HEK293T (cell line): ENCODE results near the gene CCDC148.

Experiments
- CTCF ChIA-PET: fragments of 350-600 bp; formaldehyde crosslinking; extraction: SDS; loops from one replicate; lab custom pipeline; 2021; ENCODE audit warnings: antibody characterized with exemption, inconsistent platforms; lab: Yijun Ruan, JAX
- POLR2A ChIA-PET: fragments of 350-600 bp; formaldehyde crosslinking; extraction: SDS; loops from one replicate; lab custom pipeline; 2020; ENCODE audit warnings: antibody characterized with exemption, inconsistent platforms; lab: Yijun Ruan, JAX
- DNase-seq: peaks from one replicate; pipeline ENCODE4 v3.0.0; 2012; ENCODE audit warnings: mixed read lengths; ENCODE audit errors: extremely low spot score
- ARNT ChIP-seq: fragments of 450-650 bp; IDR thresholded peaks from 2 replicates; pipeline ENCODE4 v1.6.1; 2017; ENCODE audit warnings: mild to moderate bottlenecking
- BHLHE40 ChIP-seq: fragments of 450-650 bp; IDR thresholded peaks from 2 replicates; pipeline ENCODE4 v1.6.1; 2016; ENCODE audit warnings: mild to moderate bottlenecking, moderate library complexity, borderline replicate concordance
- CTBP1 ChIP-seq: fragments of 450-650 bp; IDR thresholded peaks from 2 replicates; pipeline ENCODE4 v1.6.1; 2016; ENCODE audit warnings: borderline replicate concordance
- ELF4 ChIP-seq: fragments of 450-650 bp; IDR thresholded peaks from 2 replicates; pipeline ENCODE4 v1.6.1; 2017; ENCODE audit warnings: antibody characterized with exemption
- FOXA1 ChIP-seq: fragments of 450-650 bp; IDR thresholded peaks from 2 replicates; pipeline ENCODE4 v1.6.1; 2016; ENCODE audit warnings: mild to moderate bottlenecking
- FOXK2 ChIP-seq: fragments of 450-650 bp; IDR thresholded peaks from 2 replicates; pipeline ENCODE4 v1.6.1; 2016; ENCODE audit warnings: mild to moderate bottlenecking
- FOXM1 ChIP-seq: fragments of 450-650 bp; IDR thresholded peaks from 2 replicates; pipeline ENCODE4 v1.6.1; 2017; ENCODE audit warnings: mild to moderate bottlenecking, borderline replicate concordance
- HDGF ChIP-seq: fragments of 450-650 bp; IDR thresholded peaks from 2 replicates; pipeline ENCODE4 v1.6.1; 2017; ENCODE audit warnings: antibody characterized with exemption, borderline replicate concordance
- L3MBTL2 ChIP-seq: fragments of 450-650 bp; conservative IDR thresholded peaks from 2 replicates; pipeline ENCODE4 v1.6.1; 2016; ENCODE audit warnings: mild to moderate bottlenecking
- LEF1 ChIP-seq: fragments of 450-650 bp; IDR thresholded peaks from 2 replicates; pipeline ENCODE4 v1.6.1; 2017; ENCODE audit warnings: mild to moderate bottlenecking, borderline replicate concordance
- NFRKB ChIP-seq: fragments of 450-650 bp; IDR thresholded peaks from 2 replicates; pipeline ENCODE4 v1.6.1; 2016; ENCODE audit warnings: mild to moderate bottlenecking, moderate library complexity
- SP1 ChIP-seq: fragments of 450-650 bp; IDR thresholded peaks from 2 replicates; pipeline ENCODE4 v1.6.1; 2017
- SUZ12 ChIP-seq: fragments of 450-650 bp; IDR thresholded peaks from 2 replicates; pipeline ENCODE4 v1.6.1; 2016; ENCODE audit warnings: mild to moderate bottlenecking
- TARDBP ChIP-seq: fragments of 450-650 bp; IDR thresholded peaks from 2 replicates; pipeline ENCODE4 v1.6.1; 2016
- ZNF384 ChIP-seq: fragments of 450-650 bp; IDR thresholded peaks from 2 replicates; pipeline ENCODE4 v1.6.1; 2016
- TF ChIP-seq, protein P1 (sequence below): fragments of 450-650 bp; IDR thresholded peaks from 2 replicates; pipeline ENCODE4 v1.6.1; 2016

CCDC148 gene

DNA sequence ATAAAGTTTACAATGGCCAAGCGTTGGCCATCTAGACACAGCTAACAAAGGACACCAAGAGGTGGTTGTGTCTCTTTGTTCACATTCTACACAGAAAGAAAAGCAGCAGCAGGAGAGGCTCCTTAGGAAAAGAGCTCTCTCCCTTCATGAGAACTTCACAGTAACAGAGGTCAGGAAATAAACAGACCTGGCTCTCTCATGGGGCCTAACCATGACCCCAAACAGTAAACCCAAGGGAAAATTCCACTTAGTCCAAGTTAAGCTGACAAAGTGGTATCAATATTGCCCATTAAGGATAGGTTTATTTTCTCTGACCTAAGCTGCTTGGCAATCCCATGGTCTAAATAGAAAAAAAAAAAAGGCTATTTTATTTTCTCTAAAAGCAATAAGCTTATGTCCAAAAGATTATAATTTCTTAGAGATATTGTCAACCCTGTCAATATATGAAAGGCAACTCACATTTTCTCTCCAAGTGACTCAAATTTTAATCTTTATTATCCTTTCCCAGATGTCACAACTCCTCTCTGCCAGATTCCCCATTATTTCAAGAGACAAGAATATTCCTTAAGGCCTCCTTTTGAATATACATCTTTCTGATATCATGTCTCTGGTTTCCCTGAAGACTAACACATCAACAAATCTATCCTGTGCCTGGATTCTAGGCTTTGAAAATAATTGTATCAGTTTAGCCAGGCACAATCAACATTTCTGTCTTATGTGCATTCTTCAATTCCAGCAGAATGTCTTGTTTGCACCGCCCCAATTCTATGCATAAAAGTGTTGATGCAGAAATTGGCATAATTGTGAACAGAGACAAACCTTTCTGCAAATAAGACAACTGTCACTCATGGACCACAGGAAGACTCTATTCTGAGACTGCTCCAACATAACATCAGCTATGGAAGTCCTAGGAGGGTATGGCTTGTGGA, 263.8 kb downstream of the CCDC148 start:
- ChIA-PET CTCF (interaction anchor here (0.6 to 1.1 kb wide), 2 partner anchors 14 to 18 kb away, joined by 3 read pairs; no protein-coding TSS in a partner anchor), POLR2A (no interaction called here)
- TF ChIP-seq ZNF384: no peak
- no peak for DNase-seq

DNA sequence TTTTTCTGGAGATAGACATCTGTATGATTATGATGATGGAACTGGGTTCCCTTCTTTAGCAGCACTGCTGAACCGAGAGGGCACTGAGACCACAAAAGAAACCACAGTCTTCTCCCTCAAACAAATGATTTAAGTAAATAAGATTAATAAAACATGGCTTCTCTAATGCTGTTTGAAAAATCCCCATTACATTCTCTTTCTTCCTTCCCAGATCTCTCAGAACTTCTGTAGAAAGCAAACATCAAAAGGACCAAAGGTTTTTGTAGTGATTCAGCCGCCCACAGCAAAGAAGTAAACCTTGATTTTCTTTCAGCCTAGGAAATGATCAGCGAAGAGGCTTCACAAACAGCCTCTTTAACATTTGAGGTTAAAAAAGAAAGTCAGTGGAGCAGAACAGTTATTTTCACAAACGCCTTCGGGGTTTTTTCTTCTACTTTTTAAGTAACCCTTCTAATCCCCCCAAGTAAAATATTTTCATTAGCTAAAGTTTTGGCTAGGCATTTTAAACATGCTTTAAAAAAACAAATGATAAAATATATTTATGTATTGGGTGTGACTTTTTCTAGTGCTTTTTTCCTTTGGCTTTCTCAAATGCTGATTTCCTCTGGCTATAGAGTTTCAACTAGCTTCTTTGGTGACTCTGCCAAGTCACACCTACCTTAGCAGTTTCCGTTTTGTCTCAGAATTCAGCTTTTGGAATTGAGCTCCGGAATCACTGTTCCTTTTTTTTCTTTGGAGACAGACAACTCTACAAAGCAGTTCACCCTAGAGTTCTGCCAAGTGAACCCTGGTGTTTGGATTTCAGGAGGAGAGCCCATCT, 265.3 kb downstream of the CCDC148 start:
- ChIA-PET POLR2A (no interaction called here), CTCF (no interaction called here)
- DNase-seq: no peak
- no peak for TF ChIP-seq L3MBTL2
- TF ChIP-seq, protein P1, sequence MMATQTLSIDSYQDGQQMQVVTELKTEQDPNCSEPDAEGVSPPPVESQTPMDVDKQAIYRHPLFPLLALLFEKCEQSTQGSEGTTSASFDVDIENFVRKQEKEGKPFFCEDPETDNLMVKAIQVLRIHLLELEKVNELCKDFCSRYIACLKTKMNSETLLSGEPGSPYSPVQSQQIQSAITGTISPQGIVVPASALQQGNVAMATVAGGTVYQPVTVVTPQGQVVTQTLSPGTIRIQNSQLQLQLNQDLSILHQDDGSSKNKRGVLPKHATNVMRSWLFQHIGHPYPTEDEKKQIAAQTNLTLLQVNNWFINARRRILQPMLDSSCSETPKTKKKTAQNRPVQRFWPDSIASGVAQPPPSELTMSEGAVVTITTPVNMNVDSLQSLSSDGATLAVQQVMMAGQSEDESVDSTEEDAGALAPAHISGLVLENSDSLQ: no peak
- no peak for TF ChIP-seq CTBP1
- TF ChIP-seq LEF1: no peak
- TF ChIP-seq SUZ12: no peak
- no peak for TF ChIP-seq NFRKB
- TF ChIP-seq SP1: no peak
- TF ChIP-seq BHLHE40: no peak
- no peak for TF ChIP-seq ELF4
- no peak for TF ChIP-seq FOXM1
- TF ChIP-seq HDGF: no peak
- no peak for TF ChIP-seq TARDBP
- no peak for TF ChIP-seq ARNT
- no peak for TF ChIP-seq FOXK2
- no peak for TF ChIP-seq FOXA1
- TF ChIP-seq ZNF384: no peak

DNA sequence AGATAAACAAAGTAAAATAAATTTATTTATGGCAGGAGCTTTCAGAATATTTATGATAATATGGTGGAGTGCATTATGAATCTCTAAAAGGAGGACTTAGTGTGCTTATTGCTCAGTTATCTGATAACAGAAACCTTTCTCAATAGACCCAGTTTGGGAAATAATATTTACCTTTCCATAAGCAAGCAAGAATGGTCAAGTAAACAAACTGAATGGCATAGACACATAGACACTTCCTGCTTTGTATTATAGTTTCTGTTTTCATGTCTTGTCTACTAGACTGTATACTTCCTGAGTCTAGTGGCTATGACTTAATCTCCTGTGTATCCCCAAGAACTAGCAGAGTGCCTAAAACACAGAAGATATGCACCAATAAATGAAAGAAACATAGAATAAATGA, 267.0 kb downstream of the CCDC148 start:
- DNase-seq: no peak
- TF ChIP-seq L3MBTL2 (no peak), ZNF384 (no peak), ELF4 (no peak), SP1 (no peak), FOXM1 (no peak), SUZ12 (no peak), LEF1 (no peak), HDGF (no peak), TARDBP (no peak), NFRKB (no peak)
- TF ChIP-seq, protein P1: no peak
- CTCF ChIA-PET: no interaction called here
- POLR2A ChIA-PET: no interaction called here

DNA sequence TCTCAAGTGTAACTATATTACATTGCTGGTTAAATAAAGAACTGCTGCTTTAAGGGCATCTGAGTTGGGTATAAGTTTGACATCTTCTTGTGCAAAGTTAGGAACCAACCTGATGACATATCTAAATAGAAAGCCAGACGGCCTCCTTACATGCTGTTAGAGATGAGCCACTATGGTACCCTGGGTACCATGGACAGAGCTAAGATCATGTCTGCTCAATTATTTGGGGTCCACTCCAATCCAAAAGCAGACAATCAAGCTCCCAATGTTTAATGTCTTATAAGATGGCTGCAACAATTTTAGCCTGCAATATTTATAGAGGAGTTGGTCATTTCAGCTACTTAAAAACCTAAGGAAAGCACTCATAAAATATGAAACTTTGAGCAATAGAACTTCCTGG, 268.6 kb downstream of the CCDC148 start:
- no peak for DNase-seq
- POLR2A ChIA-PET: no interaction called here
- TF ChIP-seq SUZ12: no peak
- TF ChIP-seq TARDBP: no peak
- TF ChIP-seq NFRKB: no peak
- TF ChIP-seq FOXA1: no peak
- TF ChIP-seq SP1: no peak
- no peak for TF ChIP-seq ARNT
- TF ChIP-seq, protein P1: no peak
- no peak for TF ChIP-seq BHLHE40
- no peak for TF ChIP-seq CTBP1
- no peak for TF ChIP-seq ZNF384
- no peak for TF ChIP-seq HDGF
- no peak for TF ChIP-seq LEF1
- no peak for TF ChIP-seq L3MBTL2
- no peak for TF ChIP-seq FOXK2
- TF ChIP-seq ELF4: no peak
- no peak for TF ChIP-seq FOXM1
- CTCF ChIA-PET: no interaction called here

DNA sequence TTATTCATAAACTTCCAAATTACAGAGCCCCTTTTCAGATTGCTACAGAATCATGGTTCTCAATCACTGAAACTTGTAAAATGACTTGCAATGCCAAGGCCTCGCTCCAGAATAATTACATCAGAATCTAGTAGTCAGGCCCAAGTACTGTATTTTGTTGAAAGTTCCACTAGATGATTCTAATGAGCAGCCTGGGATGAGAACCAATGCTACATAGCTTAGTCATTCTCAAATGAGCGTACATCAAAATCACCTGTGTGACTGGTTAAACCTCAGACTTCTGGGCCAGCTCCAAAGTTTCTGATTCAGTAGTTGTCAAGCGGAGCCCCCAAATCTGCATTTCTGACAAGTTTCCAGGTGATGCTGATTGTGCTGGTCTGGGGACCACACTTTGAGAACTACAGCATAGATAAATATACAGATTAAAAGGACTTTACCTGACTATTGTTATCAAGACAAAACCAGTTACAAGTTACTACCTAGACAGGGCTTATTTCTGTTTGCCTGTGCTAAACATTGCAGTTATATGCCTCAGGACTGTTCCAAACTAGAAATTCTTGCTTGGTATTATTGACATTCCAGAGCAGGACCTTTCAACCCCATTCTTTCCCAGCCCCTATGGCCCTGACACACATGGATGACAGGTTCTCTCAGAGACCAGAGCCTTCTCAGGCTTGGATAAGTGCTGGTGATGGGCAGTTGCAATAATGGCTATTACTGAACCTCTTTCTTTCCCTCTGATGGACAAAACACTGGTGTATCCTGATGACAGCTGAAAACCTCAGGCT, 271.8 kb downstream of the CCDC148 start:
- no peak for DNase-seq
- ChIA-PET CTCF (no interaction called here), POLR2A (no interaction called here)
- no peak for TF ChIP-seq CTBP1
- no peak for TF ChIP-seq LEF1
- TF ChIP-seq ELF4: no peak
- TF ChIP-seq, protein P1: no peak
- no peak for TF ChIP-seq ARNT
- TF ChIP-seq SP1: no peak
- no peak for TF ChIP-seq HDGF
- TF ChIP-seq FOXM1: no peak
- TF ChIP-seq FOXA1: no peak
